IMR-90 (cell line): Measurements from ENCODE around the gene CD6. TPM values are rescaled to one million over a fixed set of nuclear protein-coding genes. Genes with fewer than 3 reads are reported as not detected.
A peak's percentile ranks its signal among the peaks of the same experiment; 100 is the strongest.

Experiments
- ATAC-seq: fragments of 200-7000 bp; cut with Tn5 transposase; 2 replicates; pipeline ENCODE4 v1.9.1; 2020; ENCODE audit warnings: low read depth, mild to moderate bottlenecking, moderate library complexity
- BruUV-seq: library from RNA; stranded (reverse); fragments of 400-500 nt; replicated peaks from 2 replicates; lab custom pipeline; 2021; lab: Mats Ljungman, UMichigan
- CTCF ChIA-PET: fragments of 300-600 bp; formaldehyde crosslinking; extraction: SDS; loops from one replicate; lab custom pipeline; 2021; ENCODE audit warnings: antibody characterized with exemption; lab: Yijun Ruan, JAX
- POLR2A ChIA-PET: fragments of 300-600 bp; sonication (Branson Sonifier 250); formaldehyde crosslinking; loops from one replicate; lab custom pipeline; 2022; ENCODE audit warnings: antibody characterized with exemption; ENCODE audit not compliant: unreplicated experiment; lab: Charles Lee
- DNase-seq: peaks from one replicate; pipeline ENCODE4 v3.0.0; 2013
- H2AFZ ChIP-seq: replicated peaks from 2 replicates; pipeline ENCODE3; 2013; ENCODE audit warnings: low read length, mild to moderate bottlenecking; ENCODE audit not compliant: poor library complexity
- H2AK5ac ChIP-seq: 2 replicates; pipeline ENCODE4 v1.6.1; 2013; ENCODE audit warnings: low read depth, low read length, inconsistent platforms
- H2AK9ac ChIP-seq: replicated peaks from 2 replicates; pipeline ENCODE3; 2013; ENCODE audit warnings: mild to moderate bottlenecking, low read depth, low read length, moderate library complexity; ENCODE audit not compliant: poor library complexity
- H2BK120ac ChIP-seq: 2 replicates; pipeline ENCODE4 v1.6.1; 2013; ENCODE audit warnings: low read depth, low read length, inconsistent platforms
- H2BK15ac ChIP-seq: 3 replicates; pipeline ENCODE4 v1.6.1; 2013; ENCODE audit warnings: low read depth, low read length, inconsistent platforms
- H2BK20ac ChIP-seq: 2 replicates; pipeline ENCODE4 v1.6.1; 2013; ENCODE audit warnings: low read depth, mild to moderate bottlenecking, inconsistent platforms, low read length, moderate library complexity
- H2BK5ac ChIP-seq: 2 replicates; pipeline ENCODE4 v1.6.1; 2013; ENCODE audit warnings: mild to moderate bottlenecking, low read depth, low read length, inconsistent platforms; ENCODE audit not compliant: poor library complexity, severe bottlenecking
- H3K14ac ChIP-seq: replicated peaks from 2 replicates; pipeline ENCODE4 v1.6.1; 2013; ENCODE audit warnings: low read depth, low read length, inconsistent platforms
- H3K18ac ChIP-seq: 2 replicates; pipeline ENCODE4 v1.6.1; 2013; ENCODE audit warnings: low read depth, low read length, control low read depth
- H3K23ac ChIP-seq: 2 replicates; pipeline ENCODE4 v1.6.1; 2013; ENCODE audit warnings: low read depth, low read length, inconsistent platforms
- H3K27ac ChIP-seq: 2 replicates; pipeline ENCODE4 v1.5.1; 2013; ENCODE audit warnings: mild to moderate bottlenecking, control low read depth, low read length; ENCODE audit not compliant: insufficient read depth
- H3K27me3 ChIP-seq: 2 replicates; pipeline ENCODE4 v1.6.1; 2013; ENCODE audit warnings: low read length; ENCODE audit not compliant: control insufficient read depth, insufficient read depth
- H3K36me3 ChIP-seq: 2 replicates; pipeline ENCODE4 v1.6.1; 2013; ENCODE audit warnings: low read length, mixed read lengths; ENCODE audit not compliant: control insufficient read depth, insufficient read depth
- H3K4ac ChIP-seq: 2 replicates; pipeline ENCODE4 v1.6.1; 2013; ENCODE audit warnings: low read depth, low read length, inconsistent platforms
- H3K4me1 ChIP-seq: 2 replicates; pipeline ENCODE4 v1.6.1; 2013; ENCODE audit warnings: low read length, mixed read lengths; ENCODE audit not compliant: control insufficient read depth, insufficient read depth
- H3K4me2 ChIP-seq: 2 replicates; pipeline ENCODE4 v1.6.1; 2013; ENCODE audit warnings: low read depth, mild to moderate bottlenecking, control low read depth, low read length, moderate library complexity
- H3K4me3 ChIP-seq: 2 replicates; pipeline ENCODE4 v1.5.1; 2013; ENCODE audit warnings: low read depth, mild to moderate bottlenecking, control low read depth, low read length, moderate library complexity; ENCODE audit not compliant: insufficient read depth
- H3K56ac ChIP-seq: 2 replicates; pipeline ENCODE4 v1.6.1; 2013; ENCODE audit warnings: low read length, inconsistent platforms; ENCODE audit not compliant: insufficient read depth; ENCODE audit errors: extremely low read depth
- H3K79me1 ChIP-seq, 2 experiments: 2 replicates each; pipeline ENCODE4 v1.6.1; 2013; ENCODE audit warnings: low read length in 2 of 2, inconsistent platforms in 1 of 2, low read depth in 1 of 2
- H3K9ac ChIP-seq: 2 replicates; pipeline ENCODE4 v1.6.1; 2013; ENCODE audit warnings: low read depth, low read length, control low read depth
- H3K9me1 ChIP-seq: 2 replicates; pipeline ENCODE4 v1.6.1; 2013; ENCODE audit warnings: low read length, inconsistent platforms; ENCODE audit not compliant: insufficient read depth
- H3K9me3 ChIP-seq: 2 replicates; pipeline ENCODE4 v1.6.1; 2013; ENCODE audit warnings: low read length; ENCODE audit not compliant: control insufficient read depth, insufficient read depth
- H4K20me1 ChIP-seq: 2 replicates; pipeline ENCODE4 v1.6.1; 2013; ENCODE audit warnings: low read length, inconsistent platforms; ENCODE audit not compliant: insufficient read depth
- H4K5ac ChIP-seq: 2 replicates; pipeline ENCODE4 v1.6.1; 2013; ENCODE audit warnings: mild to moderate bottlenecking, low read depth, low read length, control low read depth
- H4K8ac ChIP-seq, 2 experiments: 2 replicates each; pipeline ENCODE4 v1.6.1; 2013; ENCODE audit warnings: low read depth in 2 of 2, low read length in 2 of 2, control low read depth in 1 of 2, inconsistent platforms in 1 of 2
- H4K91ac ChIP-seq: 2 replicates; pipeline ENCODE4 v1.6.1; 2013; ENCODE audit warnings: low read depth, low read length, inconsistent platforms; ENCODE audit not compliant: insufficient read depth
- BHLHE40 ChIP-seq: fragments of 150-350 bp; IDR thresholded peaks from 2 replicates; pipeline ENCODE4 v1.6.1; 2016; ENCODE audit warnings: mild to moderate bottlenecking, low read depth, low read length
- CHD1 ChIP-seq: IDR thresholded peaks from 2 replicates; pipeline ENCODE4 v1.6.1; 2012; ENCODE audit warnings: low read depth, low read length, improper control_type of control experiment
- MAZ ChIP-seq: IDR thresholded peaks from 2 replicates; pipeline ENCODE4 v1.6.1; 2012; ENCODE audit warnings: low read depth, mild to moderate bottlenecking, low read length, improper control_type of control experiment, moderate library complexity, borderline replicate concordance
- NFE2L2 ChIP-seq: fragments of 150-350 bp; IDR thresholded peaks from 2 replicates; pipeline ENCODE4 v1.6.1; 2016; ENCODE audit warnings: low read depth, mild to moderate bottlenecking, low read length
- RAD21 ChIP-seq: IDR thresholded peaks from 2 replicates; pipeline ENCODE4 v1.6.1; 2012; ENCODE audit warnings: low read length, improper control_type of control experiment
- RCOR1 ChIP-seq: IDR thresholded peaks from 2 replicates; pipeline ENCODE4 v1.6.1; 2012; ENCODE audit warnings: mild to moderate bottlenecking, low read length, improper control_type of control experiment; ENCODE audit not compliant: insufficient replicate concordance
- RFX5 ChIP-seq: IDR thresholded peaks from 2 replicates; pipeline ENCODE4 v1.8.0; 2012; ENCODE audit warnings: low read depth, mild to moderate bottlenecking, low read length, moderate library complexity
- WGBS, 2 experiments: methylation state at CpG; one replicate each; pipeline versions ENCODE4 v1.1.5 to v1.1.7; 2013; ENCODE audit warnings: missing lambda C conversion rate in 2 of 2; ENCODE audit not compliant: insufficient read length in 1 of 2; ENCODE audit errors: extremely low coverage in 2 of 2; 5-methylcytosine and 5-hydroxymethylcytosine counted together
- dilution Hi-C: fragments of 300-500 bp; cut with HindIII; formaldehyde crosslinking; loops from one replicate; pipeline ENCODE4 v1.14.3; 2018; ENCODE audit warnings: low sequenced_read_pairs; ENCODE audit not compliant: unreplicated experiment
- in situ Hi-C: fragments of 300-500 bp; cut with MboI; formaldehyde crosslinking; loops from 3 replicates; pipeline ENCODE4 v1.14.3; 2019; ENCODE audit warnings: low sequenced_read_pairs, inconsistent platforms, mixed read lengths
- intact Hi-C: fragments of 100-400 bp; cut with micrococcal nuclease; formaldehyde crosslinking; loops from 2 replicates; pipeline ENCODE4 v1.10.0; 2022
- polyA plus RNA-seq, 3 experiments: library from polyadenylated mRNA; depleted of rRNA; stranded (reverse); fragments of >200 nt; gene quantifications; 2 replicates each; pipeline ENCODE4 v1.2.3, GENCODE V29; 2012; ENCODE audit warnings: low replicate concordance in 1 of 3
- total RNA-seq: library from RNA; depleted of rRNA; stranded (reverse); fragments of >200 nt; gene quantifications from 2 replicates; pipeline ENCODE4 v1.2.3, GENCODE V29; 2012
- TF ChIP-seq, protein P1 (sequence below): fragments of 150-350 bp; IDR thresholded peaks from 2 replicates; pipeline ENCODE4 v1.6.1; 2016; ENCODE audit warnings: low read depth, mild to moderate bottlenecking, low read length, moderate library complexity, borderline replicate concordance

Gene CD6
- total and polyA plus RNA-seq, 2 of the 4 experiments (the other 2 are of a cell fraction): not detected

DNA sequence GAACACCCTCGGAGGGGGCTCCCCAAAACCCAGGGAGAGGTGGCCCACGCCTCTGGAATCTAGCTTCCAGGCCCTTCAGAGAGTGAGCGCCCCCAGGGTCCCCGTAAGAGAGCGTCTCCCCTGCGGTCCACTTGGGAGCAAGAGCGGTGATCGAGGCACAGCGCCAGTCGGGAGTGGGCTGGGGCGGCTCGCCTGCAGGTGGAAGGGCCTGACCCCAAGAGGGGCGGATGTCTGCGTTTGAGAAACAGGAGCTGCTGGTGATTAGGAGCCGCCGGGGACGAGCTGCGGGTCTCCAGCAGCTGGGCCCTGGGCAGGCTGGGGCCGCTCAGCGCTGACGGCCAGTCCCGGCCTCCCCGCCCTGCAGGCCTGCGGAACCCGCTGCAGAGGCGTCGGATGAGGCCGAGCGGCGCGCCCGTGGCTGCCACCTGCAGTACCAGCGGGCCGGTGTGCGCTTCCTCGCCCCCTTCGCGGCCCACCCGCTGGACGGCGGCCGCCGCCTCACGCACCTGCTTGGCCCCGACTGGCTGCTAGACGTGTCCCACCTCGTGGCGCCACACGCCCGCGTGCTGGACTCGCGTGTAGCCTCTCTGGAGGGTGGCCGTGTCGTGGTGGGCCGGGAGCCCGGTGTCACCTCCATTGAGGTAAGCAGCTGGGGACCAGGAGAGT lies 37.2 kb upstream of the CD6 start:
- Histone ChIP-seq H4K5ac (no peak overlapping the region), H2BK20ac (no peak overlapping the region)
- 95% methylated on average over 24 of the region's 57 CpGs; no CpG with 5 or more reads in 1 of the 2 experiments for WGBS, 2 experiments

More for the DNA sequence above, 37.2 kb upstream of the CD6 start:
- TF ChIP-seq CHD1 (no peak), RFX5 (no peak), RCOR1 (no peak), RAD21 (no peak), MAZ (no peak), BHLHE40 (no peak), NFE2L2 (no peak)
- TF ChIP-seq, protein P1, sequence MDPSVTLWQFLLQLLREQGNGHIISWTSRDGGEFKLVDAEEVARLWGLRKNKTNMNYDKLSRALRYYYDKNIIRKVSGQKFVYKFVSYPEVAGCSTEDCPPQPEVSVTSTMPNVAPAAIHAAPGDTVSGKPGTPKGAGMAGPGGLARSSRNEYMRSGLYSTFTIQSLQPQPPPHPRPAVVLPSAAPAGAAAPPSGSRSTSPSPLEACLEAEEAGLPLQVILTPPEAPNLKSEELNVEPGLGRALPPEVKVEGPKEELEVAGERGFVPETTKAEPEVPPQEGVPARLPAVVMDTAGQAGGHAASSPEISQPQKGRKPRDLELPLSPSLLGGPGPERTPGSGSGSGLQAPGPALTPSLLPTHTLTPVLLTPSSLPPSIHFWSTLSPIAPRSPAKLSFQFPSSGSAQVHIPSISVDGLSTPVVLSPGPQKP: no peak
- Histone ChIP-seq H3K27me3 (no peaks in the 10 kb centered on the region), H3K4me1 (no peaks in the 10 kb centered on the region; the same call in 1 of the 2 replicates), H3K9ac (no peak overlapping the region), H2BK15ac (no peak overlapping the region), H3K56ac (no peak overlapping the region), H3K36me3 (peaks cover 51% of the 10 kb centered on the region), H2BK5ac (no peak overlapping the region), H3K14ac (no peak overlapping the region), H2AFZ (no peak overlapping the region), H3K79me1 (no peaks in the 10 kb centered on the region), H4K8ac (no peak overlapping the region), H2AK9ac (peak overlapping the region; percentile 50), H3K18ac (no peak overlapping the region), H3K4ac (no peak overlapping the region), H3K4me3 (no peak overlapping the region), H3K27ac (no peak overlapping the region), H4K91ac (no peak overlapping the region), H4K20me1 (no peaks in the 10 kb centered on the region), H2BK120ac (no peak overlapping the region), H3K23ac (no peak overlapping the region), H3K4me2 (no peak overlapping the region), H3K9me1 (no peaks in the 10 kb centered on the region), H2AK5ac (no peak overlapping the region), H3K9me3 (no peaks in the 10 kb centered on the region)
- in situ Hi-C loops: no loop called here
- BruUV-seq: no TSS peak
- no peak for ATAC-seq
- no peak for DNase-seq
- intact Hi-C loops: no loop called here
- dilution Hi-C loops: no loop called here
- CTCF ChIA-PET: no interaction called here
- POLR2A ChIA-PET: no interaction called here
